HG02970 (cell line): ENCODE measurements around the gene NHSL2.

Experiments
- ATAC-seq: cut with Tn5 transposase; IDR thresholded peaks from one replicate; pipeline ENCODE4 v1.9.1; 2021; ENCODE audit warnings: mild to moderate bottlenecking, moderate library complexity, moderate number of reproducible peaks; ENCODE audit not compliant: unreplicated experiment, low FRiP score

The NHSL2 gene

GRCh38 chrX:72124540-72125201, 214.0 kb downstream of the NHSL2 start:
- ATAC-seq: no peak

GRCh38 chrX:72125331-72126047, 214.8 kb downstream of the NHSL2 start:
- ATAC-seq: no peak

GRCh38 chrX:72126048-72126415, 215.4 kb downstream of the NHSL2 start:
- no peak for ATAC-seq

GRCh38 chrX:72126539-72127140, 216.0 kb downstream of the NHSL2 start:
- no peak for ATAC-seq

GRCh38 chrX:72127332-72127731, 216.7 kb downstream of the NHSL2 start:
- no peak for ATAC-seq

GRCh38 chrX:72128183-72128834, 217.7 kb downstream of the NHSL2 start:
- no peak for ATAC-seq

GRCh38 chrX:72128881-72129280, 218.2 kb downstream of the NHSL2 start:
- ATAC-seq: no peak

GRCh38 chrX:72129661-72130060, 219.0 kb downstream of the NHSL2 start:
- ATAC-seq: no peak

- no peak for ATAC-seq
Observed at GRCh38 chrX:72130156-72130761, 219.6 kb downstream of the NHSL2 start.

GRCh38 chrX:72130762-72131250, 220.2 kb downstream of the NHSL2 start:
- ATAC-seq: no peak

GRCh38 chrX:72131317-72132294, 221.0 kb downstream of the NHSL2 start, which contains the start of gene RTL5:
Gene RTL5, minus strand, starts transcription at chrX:72131915.
- ATAC-seq: no peak

- no peak for ATAC-seq
Observed at GRCh38 chrX:72132456-72132855, 221.8 kb downstream of the NHSL2 start.

- ATAC-seq: no peak
Observed at GRCh38 chrX:72133851-72134546, 223.4 kb downstream of the NHSL2 start.

GRCh38 chrX:72137846-72138495, 227.3 kb downstream of the NHSL2 start:
- no peak for ATAC-seq

- ATAC-seq: no peak
Observed at GRCh38 chrX:72139538-72139937, 228.9 kb downstream of the NHSL2 start.

GRCh38 chrX:72141372-72142004, 230.8 kb downstream of the NHSL2 start:
- peak; percentile 53 for ATAC-seq

- ATAC-seq: no peak
Observed at GRCh38 chrX:72142094-72142793, 231.6 kb downstream of the NHSL2 start.
